HG02798 (cell line): Measurements from ENCODE around the gene CLASRP.

Experiments used
- ATAC-seq: cut with Tn5 transposase; IDR thresholded peaks from one replicate; pipeline ENCODE4 v1.9.1; 2021; ENCODE audit warnings: mild to moderate bottlenecking; ENCODE audit not compliant: unreplicated experiment, poor library complexity

CLASRP gene

GRCh38 chr19:45059258-45059965 lies 20.6 kb downstream of the CLASRP start:
- ATAC-seq = peak; percentile 54

- no peak for ATAC-seq
Observed at GRCh38 chr19:45061965-45062364, 23.1 kb downstream of the CLASRP start.

- ATAC-seq = no peak
Observed at GRCh38 chr19:45063851-45064801, 25.3 kb downstream of the CLASRP start.

GRCh38 chr19:45066921-45067661 lies 28.2 kb downstream of the CLASRP start:
- ATAC-seq = no peak

GRCh38 chr19:45068041-45068440 lies 29.2 kb downstream of the CLASRP start:
- no peak for ATAC-seq

- no peak for ATAC-seq
Observed at GRCh38 chr19:45069056-45069455, 30.2 kb downstream of the CLASRP start.

GRCh38 chr19:45070214-45070613 lies 31.4 kb downstream of the CLASRP start:
- ATAC-seq = no peak

GRCh38 chr19:45070861-45071544 lies 32.2 kb downstream of the CLASRP start:
- no peak for ATAC-seq

GRCh38 chr19:45071545-45071938 lies 32.7 kb downstream of the CLASRP start:
- no peak for ATAC-seq

- no peak for ATAC-seq
Observed at GRCh38 chr19:45071969-45072790, 33.3 kb downstream of the CLASRP start.

GRCh38 chr19:45074744-45075300 lies 36.0 kb downstream of the CLASRP start:
- ATAC-seq = no peak

- ATAC-seq = peak; percentile 63
Observed at GRCh38 chr19:45075301-45076028, 36.6 kb downstream of the CLASRP start.

- peak; percentile 55 for ATAC-seq
Observed at GRCh38 chr19:45076029-45076850, 37.4 kb downstream of the CLASRP start, which contains the start of gene ZNF296. Gene ZNF296 (minus strand): TSS chr19:45076478. CDS start chr19:45076373, 105 bp downstream.

GRCh38 chr19:45076851-45077730 lies 38.2 kb downstream of the CLASRP start:
- no peak for ATAC-seq

GRCh38 chr19:45078390-45079062 lies 39.7 kb downstream of the CLASRP start:
- no peak for ATAC-seq
